HTR-8/SVneo (cell line): ENCODE results near the gene ABCF1.

Experiments
- DNase-seq: peaks from one replicate; pipeline ENCODE4 v3.0.0; 2011; ENCODE audit warnings: low spot score, mixed read lengths; ENCODE audit not compliant: insufficient read length
- FAIRE-seq: peaks from 2 replicates; lab custom pipeline; 2011; peaks lifted over from hg19 to GRCh38; lab: Jason Lieb, UNC

ABCF1 gene

DNA sequence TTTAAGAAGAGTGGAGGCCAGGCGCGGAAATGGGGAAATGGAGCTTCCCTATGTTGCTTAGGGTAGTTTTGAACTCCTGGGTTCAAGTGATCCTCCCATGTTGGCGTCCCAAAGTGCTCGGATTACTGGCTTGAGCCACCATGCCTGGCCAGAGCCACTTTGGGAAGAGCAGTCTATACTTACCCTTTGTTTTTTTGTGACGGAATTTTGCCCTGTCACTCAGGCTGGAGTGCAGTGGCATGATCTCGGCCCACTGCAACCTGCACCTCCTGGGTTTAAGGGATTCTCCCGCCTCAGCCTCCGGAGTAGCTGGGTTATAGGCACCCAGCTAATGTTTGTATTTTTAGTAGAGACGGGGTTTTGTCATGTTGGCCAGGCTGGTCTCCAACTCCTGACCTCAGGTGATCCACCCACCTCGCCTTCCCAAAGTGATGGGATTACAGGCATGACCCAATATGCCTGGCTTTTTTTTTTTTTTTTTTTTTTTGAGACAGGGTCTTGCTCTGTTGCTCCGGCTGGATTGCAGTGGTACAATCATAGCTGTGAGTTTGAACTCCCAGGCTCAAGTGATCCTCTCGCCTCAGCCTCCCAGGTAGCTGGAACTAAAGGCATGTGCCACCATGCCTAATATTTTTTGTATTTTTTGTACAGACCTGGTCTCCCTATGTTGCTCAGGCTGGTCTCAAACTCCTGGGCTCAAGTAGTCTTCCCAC, 27.8 kb downstream of the ABCF1 start:
- DNase-seq, result no peak
- no peak for FAIRE-seq

DNA sequence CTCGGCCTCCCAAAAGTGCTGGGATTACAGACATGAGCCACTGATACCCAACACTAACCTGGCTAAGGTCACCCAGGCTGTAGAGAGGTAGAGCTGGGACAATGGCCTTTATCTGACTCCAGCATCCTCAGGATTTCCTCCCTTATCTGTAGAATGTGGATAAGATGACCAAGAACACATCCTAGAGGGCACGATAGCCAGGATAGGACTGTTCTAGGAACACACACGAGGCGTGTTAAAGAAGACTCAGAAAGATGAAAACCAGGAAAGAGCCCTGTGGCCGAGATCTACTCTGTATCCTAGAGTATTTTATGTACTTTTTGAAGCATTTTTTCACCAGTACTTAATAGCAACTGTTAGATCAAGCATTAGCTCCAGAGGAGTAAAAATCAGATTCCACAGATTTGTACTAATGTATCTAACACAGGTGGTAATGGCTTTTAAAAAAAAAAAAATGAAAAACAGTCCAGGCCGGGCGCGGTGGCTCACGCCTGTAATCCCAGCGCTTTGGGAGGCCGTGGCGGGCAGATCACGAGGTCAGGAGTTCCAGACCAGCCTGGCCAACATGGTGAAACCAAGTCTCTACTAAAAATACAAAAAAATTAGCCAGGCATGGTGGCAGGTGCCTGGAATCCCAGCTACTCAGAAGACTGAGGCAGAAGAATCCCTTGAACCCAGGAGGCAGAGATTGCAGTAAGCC, 28.5 kb downstream of the ABCF1 start:
- FAIRE-seq, result no peak
- no peak for DNase-seq

GRCh38 chr6:30600451-30600961, 29.3 kb downstream of the ABCF1 start:
- DNase-seq, result no peak
- FAIRE-seq, result no peak

DNA sequence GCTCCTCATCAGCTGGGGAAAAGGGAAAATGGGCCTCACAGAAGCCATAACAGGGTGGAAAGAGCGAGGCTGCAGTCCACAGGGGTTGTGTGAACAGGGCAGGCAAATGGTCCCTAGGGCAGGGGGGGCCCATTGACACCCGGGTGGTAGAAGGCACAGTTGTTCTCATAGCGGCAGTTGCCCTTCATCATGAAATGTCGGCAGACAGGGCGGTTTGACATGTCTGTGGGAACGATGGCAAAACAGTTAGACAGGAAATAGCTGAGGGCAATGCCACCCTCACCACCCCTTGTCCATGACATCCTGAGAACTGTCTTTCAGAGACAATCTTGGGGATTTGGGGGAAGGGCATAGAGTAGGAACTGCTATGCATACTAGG, 30.2 kb downstream of the ABCF1 start:
- DNase-seq, result no peak
- FAIRE-seq, result no peak

DNA sequence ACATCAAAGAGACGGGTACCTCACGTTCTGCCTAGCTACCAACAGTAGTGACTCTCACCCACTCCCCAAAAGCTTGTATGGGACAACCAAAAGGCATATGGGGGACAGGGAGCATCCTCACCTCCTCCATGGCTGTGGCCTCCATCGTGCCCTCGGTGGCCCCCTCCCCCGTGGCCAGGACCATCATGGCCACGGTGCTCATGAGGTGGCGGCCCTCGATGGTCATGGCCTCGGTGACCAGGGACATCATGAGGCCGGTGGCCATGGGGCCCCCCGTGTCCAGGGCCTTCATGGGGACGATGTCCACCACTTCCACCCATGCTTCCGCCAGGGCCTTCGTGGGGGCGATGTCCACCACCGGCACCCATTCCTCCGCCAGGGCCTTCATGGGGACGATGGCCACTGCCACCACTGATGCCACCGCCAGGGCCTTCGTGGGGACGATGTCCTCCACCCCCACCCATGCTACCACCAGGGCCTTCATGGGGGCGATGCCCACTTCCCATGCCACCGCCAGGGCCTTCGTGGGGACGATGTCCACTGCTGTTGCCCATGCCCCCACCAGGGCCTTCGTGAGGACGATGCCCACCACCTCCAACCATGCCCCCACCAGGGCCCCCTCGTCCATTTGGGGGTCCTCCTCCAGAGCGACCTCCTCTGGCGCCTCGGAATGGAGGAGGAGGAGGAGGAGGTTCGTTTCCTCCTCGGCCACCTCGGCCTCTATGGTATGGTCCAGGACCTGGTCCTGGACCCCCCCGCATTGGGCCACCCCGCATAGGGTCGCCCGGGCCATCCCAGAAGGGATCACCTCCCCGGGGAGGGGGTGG, 30.8 kb downstream of the ABCF1 start:
- DNase-seq, result no peak
- FAIRE-seq, result no peak

- FAIRE-seq, result no peak
- DNase-seq, result no peak
These were observed 32.7 kb downstream of the ABCF1 start for GRCh38 chr6:30603961-30604360.

- DNase-seq (no peak), FAIRE-seq (no peak)
These were observed 38.8 kb downstream of the ABCF1 start for GRCh38 chr6:30610065-30610464.

DNA sequence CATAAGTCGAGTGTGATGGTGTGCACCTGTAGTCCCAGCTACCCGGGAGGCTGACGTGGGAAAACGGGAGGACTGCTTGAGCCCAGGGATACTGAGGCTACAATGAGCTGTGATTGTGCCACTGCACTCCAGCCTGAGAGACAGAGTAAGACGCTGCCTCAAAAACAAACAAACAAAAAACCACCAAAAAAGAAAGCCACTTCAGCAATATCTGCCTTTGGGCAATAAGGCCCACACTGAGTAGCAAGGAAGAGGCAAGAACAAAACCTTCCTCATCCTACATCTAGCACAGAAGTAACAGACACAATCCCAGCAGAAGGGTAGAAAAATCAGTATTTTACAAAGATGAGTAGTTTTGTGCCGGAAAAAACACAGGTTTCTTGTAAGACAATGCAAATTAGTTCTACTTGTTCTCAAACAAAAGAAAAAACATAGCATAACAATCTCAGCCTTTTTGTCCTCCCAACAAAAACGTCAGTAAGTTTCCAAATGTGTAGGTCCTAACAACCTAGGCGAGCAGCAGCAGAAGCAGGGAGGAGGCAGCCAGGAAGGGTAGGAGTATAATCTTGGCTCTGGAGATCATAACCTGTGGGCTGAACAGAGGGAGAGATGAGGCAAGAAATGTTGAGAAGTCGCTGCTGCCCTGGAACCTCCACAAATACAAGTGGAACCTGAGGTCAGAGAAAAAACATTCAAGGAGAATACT, 40.1 kb downstream of the ABCF1 start:
- FAIRE-seq, result no peak
- DNase-seq, result no peak

DNA sequence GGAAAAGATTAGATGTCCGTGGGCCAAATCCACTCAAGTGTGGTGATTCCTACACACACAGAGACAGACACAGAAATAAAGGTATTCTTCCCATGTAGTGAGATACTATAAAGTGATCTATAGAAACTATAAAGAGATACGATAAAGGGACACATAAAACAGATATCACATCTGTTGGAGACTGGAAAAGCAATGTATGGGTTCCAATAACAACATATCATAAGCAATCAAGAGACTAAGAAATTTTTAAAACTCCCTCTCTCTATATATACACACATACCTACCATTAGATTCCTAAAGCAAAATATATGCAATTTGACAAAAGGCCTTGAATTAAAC, 40.6 kb downstream of the ABCF1 start:
- FAIRE-seq (no peak), DNase-seq (no peak)

GRCh38 chr6:30612213-30612612, 41.0 kb downstream of the ABCF1 start:
- DNase-seq, result no peak
- FAIRE-seq, result no peak

GRCh38 chr6:30612687-30613248, 41.5 kb downstream of the ABCF1 start:
- DNase-seq, result no peak
- FAIRE-seq, result no peak

DNA sequence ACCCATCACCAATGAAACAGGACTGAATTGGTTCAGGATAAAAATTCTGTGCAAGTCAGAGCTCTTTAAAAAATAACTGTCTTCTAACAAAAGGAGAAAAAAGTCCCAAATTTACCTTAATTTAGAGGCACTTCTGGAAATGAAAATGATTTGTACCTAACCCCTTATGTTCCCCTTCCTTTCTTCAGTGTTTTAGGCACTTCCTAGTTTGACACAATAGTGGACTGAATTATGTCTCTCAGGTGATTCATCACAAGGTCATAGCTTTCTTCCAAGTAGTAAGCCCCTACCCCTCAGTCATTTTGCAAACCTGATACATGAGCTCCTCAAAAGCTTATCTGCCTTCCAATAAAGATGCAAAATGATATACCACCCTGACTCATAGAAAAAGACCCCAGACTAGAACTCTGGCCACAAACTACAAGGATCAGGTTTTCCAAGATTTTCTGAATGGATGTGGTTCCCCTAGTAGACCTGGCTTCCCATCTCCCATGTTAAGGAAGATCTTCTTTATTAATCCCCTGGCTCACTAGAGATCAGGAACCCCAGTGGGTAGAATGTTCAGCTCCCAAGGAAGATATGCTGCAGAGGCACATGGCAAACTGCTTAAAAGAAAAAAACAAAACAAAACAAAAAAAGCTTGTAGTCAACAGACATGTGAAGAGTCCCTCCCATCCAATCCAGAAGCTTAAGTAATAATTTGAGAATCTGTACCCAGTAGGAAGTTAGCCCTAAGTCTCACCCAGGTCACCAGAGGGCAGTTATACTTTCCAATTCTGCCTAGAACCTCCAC, 42.2 kb downstream of the ABCF1 start:
- FAIRE-seq, result no peak

DNA sequence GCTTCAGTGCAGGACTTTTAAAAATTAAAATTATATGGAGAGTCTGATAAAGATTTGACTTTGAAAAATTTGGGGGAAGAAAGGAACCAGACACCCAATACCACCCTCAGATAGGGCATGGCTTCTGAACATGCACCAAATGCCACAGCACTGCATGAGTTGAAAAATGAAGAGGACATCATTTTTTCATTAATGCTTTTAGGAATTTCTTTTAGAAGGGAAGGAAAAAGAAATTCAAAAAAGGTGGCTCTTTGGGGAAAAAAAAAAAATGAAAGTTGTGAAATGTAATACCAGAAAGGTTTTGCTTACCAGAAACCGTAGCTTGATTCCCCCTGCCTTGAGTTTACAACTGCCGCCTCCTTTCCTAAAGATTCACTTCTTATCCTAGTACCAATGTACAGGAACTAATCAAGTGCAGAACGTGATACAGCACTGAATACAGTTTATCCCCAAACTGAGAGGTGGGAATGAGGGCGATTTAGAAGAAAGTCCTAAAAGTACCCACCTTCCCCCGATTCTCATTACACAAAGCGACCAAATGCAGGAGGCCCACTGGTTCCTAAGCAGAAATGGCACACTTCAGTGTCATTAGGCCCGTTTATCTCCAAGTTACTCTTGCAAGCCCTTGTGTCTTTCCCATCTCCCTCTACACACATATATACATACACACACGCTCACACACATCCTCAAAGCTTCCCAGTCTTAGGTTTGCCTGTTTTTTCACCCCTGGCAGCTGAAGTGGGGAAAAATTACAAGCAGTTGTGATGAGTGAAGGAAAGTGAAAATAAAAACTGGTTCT, 43.0 kb downstream of the ABCF1 start:
- DNase-seq (no peak), FAIRE-seq (no peak)

More for the DNA sequence above, 42.2 kb downstream of the ABCF1 start:
- DNase-seq, result no peak

GRCh38 chr6:30614843-30615218, 43.6 kb downstream of the ABCF1 start:
- DNase-seq, result peak; percentile 84
- FAIRE-seq, result no peak

DNA sequence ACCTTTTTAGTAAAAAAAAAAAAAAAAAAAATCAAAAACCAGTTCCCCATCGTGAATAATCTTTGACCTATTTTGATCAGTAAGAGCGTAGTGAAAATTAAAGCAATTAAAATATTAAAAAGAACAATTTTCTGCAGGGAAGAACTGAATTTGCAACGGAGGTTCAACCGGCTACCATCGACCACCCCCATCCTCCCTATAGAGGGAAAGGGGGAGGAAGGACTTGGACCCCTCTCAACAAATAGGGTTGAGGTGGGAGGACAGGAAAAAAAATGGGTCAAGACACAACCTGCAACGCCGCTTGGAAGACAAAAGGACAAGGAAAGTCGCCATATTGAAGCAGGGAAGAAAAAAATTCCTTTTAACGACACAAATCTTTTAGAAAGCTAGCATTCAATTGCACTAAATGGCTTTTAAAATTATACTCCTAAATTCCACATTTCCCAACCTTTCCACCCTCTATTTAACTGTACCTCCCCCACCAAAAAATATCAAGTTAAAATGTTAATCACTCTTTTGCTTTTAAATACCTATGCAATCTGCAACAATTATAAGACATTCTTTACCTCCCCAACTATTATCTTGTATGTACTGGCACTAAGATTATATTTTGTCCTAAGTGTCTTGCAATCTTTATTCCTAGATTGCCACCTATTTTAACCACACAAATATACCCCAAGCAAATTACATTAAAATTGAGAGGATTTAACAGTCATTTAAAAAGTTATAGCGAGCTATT, 44.1 kb downstream of the ABCF1 start:
- FAIRE-seq (no peak), DNase-seq (no peak)

DNA sequence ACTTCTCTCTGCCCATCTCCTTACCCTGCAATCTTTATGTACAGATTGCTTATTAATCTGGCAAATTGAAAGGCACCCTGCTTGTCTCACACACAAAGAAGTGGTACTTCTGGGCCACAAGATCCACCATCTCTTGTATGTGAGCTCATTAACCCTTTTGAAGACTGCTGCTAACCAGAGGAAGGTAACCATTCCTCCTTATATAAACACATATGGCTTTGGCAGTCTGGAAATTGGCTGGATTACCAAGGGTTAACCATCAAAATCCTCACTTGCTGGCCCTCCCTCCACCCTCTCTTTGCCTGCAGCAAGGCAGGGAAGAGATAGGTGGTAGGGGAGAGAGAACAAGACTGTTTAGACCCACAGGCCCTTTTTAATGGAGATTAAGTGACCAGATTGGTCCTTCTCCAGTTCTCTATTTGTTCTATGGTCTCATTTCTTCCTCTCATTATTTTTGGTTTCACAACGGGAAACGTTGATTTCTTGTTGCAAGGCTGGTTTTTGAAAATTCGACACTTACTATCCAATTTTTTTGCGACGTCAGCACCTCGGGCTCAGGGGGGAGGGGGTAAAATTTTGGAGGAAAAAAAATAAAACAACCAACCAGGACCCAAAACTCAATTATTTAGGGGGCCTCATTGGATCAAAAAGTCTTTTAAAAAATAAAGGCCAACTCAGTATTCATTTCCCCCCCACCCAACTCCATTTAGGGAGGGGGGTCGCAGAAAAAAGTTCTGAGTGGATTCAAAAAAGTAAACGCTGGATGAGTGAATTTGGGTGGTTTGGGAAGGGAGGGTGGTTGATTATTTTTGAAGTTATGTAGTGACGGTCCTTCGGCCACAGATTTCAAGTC, 44.9 kb downstream of the ABCF1 start:
- DNase-seq (no peak), FAIRE-seq (no peak)
